C4-2B (cell line): ENCODE measurements around the gene POLE.

Experiments used
- ZFX ChIP-seq: fragments of 450-650 bp; IDR thresholded peaks from 2 replicates; pipeline ENCODE4 v1.6.1; 2017
- TF ChIP-seq, protein P1 (sequence below): fragments of 450-650 bp; conservative IDR thresholded peaks from 2 replicates; pipeline ENCODE4 v1.5.1; 2017; ENCODE audit warnings: mild to moderate bottlenecking

GRCh38 chr12:132648616-132649225 lies 38.4 kb downstream of the POLE start:
- TF ChIP-seq, protein P1, sequence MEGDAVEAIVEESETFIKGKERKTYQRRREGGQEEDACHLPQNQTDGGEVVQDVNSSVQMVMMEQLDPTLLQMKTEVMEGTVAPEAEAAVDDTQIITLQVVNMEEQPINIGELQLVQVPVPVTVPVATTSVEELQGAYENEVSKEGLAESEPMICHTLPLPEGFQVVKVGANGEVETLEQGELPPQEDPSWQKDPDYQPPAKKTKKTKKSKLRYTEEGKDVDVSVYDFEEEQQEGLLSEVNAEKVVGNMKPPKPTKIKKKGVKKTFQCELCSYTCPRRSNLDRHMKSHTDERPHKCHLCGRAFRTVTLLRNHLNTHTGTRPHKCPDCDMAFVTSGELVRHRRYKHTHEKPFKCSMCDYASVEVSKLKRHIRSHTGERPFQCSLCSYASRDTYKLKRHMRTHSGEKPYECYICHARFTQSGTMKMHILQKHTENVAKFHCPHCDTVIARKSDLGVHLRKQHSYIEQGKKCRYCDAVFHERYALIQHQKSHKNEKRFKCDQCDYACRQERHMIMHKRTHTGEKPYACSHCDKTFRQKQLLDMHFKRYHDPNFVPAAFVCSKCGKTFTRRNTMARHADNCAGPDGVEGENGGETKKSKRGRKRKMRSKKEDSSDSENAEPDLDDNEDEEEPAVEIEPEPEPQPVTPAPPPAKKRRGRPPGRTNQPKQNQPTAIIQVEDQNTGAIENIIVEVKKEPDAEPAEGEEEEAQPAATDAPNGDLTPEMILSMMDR = no peak
- no peak for TF ChIP-seq ZFX
